ENCODE data around the gene DHRS7. TPM values are rescaled to one million over a fixed set of nuclear protein-coding genes. Genes with fewer than 3 reads are reported as not detected.
"Not testable (repeated sequence)": the region's sequence is repeated elsewhere in the genome, so short reads cannot be mapped to it uniquely, and the experiment has no call there.

DHRS7 gene
- total RNA-seq, 1 experiment from 2014 or later, result 27.7 TPM

- no CpG with 5 or more reads among the region's 1 CpG for WGBS (ENCODE audit: extremely low coverage, insufficient read length, low lambda C conversion rate)
- Histone ChIP-seq H2BK20ac (ENCODE audit: low read depth, low read length, poor library complexity, severe bottlenecking) (no peak overlapping the region), H3K18ac (ENCODE audit: insufficient read length, low read depth, low read length) (no peak overlapping the region), H3K4me1 (ENCODE audit: insufficient read depth, low read length) (no peaks in the 10 kb centered on the region), H3K23ac (ENCODE audit: insufficient read length, low read depth, low read length) (no peak overlapping the region), H3K4ac (ENCODE audit: low read depth, low read length) (no peak overlapping the region), H3K79me2 (ENCODE audit: insufficient read depth, low read length) (peaks cover 12% of the 10 kb centered on the region; the same call in 1 of the 2 replicates), H2BK5ac (ENCODE audit: insufficient read length, low read length) (no peak overlapping the region), H3K14ac (ENCODE audit: insufficient read depth, low read length) (no peak overlapping the region), H3K27ac (ENCODE audit: insufficient read length, low read depth, low read length) (no peak overlapping the region), H2AK5ac (ENCODE audit: insufficient read length, low read length) (no peak overlapping the region), H4K20me1 (ENCODE audit: control insufficient read depth, insufficient read depth, insufficient read length) (no peaks in the 10 kb centered on the region), H3K23me2 (ENCODE audit: insufficient read length, low read depth, low read length, poor library complexity, severe bottlenecking) (no peaks in the 10 kb centered on the region), H4K91ac (ENCODE audit: insufficient read length, low read depth, low read length) (no peak overlapping the region), H3K9me3 (ENCODE audit: control insufficient read depth, low read depth, low read length) (no peaks in the 10 kb centered on the region), H3K79me1 (ENCODE audit: insufficient read depth, low read depth, low read length, poor library complexity, severe bottlenecking) (peaks cover 5% of the 10 kb centered on the region), H2BK15ac (ENCODE audit: low read depth, low read length) (no peak overlapping the region), H4K5ac (ENCODE audit: insufficient read length, low read depth, low read length) (no peak overlapping the region), H3K4me2 (ENCODE audit: insufficient read depth, insufficient read length, low read length) (no peak overlapping the region), H3K27me3 (ENCODE audit: insufficient read depth, low read length) (no peaks in the 10 kb centered on the region), H3T11ph (ENCODE audit: low read length) (no peak overlapping the region), H2BK12ac (ENCODE audit: insufficient read length, low read depth, low read length) (no peak overlapping the region), H3K9ac (ENCODE audit: extremely low read depth, insufficient read length, low read length) (no peak overlapping the region), H2AFZ (ENCODE audit: low read length) (no peak overlapping the region), H2BK120ac (ENCODE audit: low read depth, low read length, poor library complexity, severe bottlenecking) (no peak overlapping the region), H3K56ac (ENCODE audit: insufficient read length, low read depth, low read length) (no peak overlapping the region), H4K8ac (replicated peaks; ENCODE audit: insufficient read length, low read depth, low read length) (no peak overlapping the region)
- H3K36me3 Mint-ChIP-seq (ENCODE audit: insufficient read depth in 1 of 3, low read depth in 3 of 3), result peaks cover 16 to 24% (median 20%) of the 10 kb centered on the region in 3 experiments
- H3K4me3 Mint-ChIP-seq, result no peak overlapping the region
- peaks cover 0 to 2% of the 10 kb centered on the region in 2 experiments; a peak in 1 of 5 replicates for H3K9me3 Mint-ChIP-seq
- TF ChIP-seq, protein P1, sequence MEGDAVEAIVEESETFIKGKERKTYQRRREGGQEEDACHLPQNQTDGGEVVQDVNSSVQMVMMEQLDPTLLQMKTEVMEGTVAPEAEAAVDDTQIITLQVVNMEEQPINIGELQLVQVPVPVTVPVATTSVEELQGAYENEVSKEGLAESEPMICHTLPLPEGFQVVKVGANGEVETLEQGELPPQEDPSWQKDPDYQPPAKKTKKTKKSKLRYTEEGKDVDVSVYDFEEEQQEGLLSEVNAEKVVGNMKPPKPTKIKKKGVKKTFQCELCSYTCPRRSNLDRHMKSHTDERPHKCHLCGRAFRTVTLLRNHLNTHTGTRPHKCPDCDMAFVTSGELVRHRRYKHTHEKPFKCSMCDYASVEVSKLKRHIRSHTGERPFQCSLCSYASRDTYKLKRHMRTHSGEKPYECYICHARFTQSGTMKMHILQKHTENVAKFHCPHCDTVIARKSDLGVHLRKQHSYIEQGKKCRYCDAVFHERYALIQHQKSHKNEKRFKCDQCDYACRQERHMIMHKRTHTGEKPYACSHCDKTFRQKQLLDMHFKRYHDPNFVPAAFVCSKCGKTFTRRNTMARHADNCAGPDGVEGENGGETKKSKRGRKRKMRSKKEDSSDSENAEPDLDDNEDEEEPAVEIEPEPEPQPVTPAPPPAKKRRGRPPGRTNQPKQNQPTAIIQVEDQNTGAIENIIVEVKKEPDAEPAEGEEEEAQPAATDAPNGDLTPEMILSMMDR (conservative IDR thresholded peaks at IDR 0.05), result no peak
- peaks cover 14% of the 10 kb centered on the region in 2 experiments; a peak in 3 of 4 replicates for H3K4me1 Mint-ChIP-seq
- no peak for DNase-seq
- H3K27ac Mint-ChIP-seq, result no peak overlapping the region
- H3K27me3 Mint-ChIP-seq (ENCODE audit: low read depth), result no peaks in the 10 kb centered on the region
Measured at GRCh38 chr14:60101786-60102185, 63.4 kb downstream of the DHRS7 start.

DNA sequence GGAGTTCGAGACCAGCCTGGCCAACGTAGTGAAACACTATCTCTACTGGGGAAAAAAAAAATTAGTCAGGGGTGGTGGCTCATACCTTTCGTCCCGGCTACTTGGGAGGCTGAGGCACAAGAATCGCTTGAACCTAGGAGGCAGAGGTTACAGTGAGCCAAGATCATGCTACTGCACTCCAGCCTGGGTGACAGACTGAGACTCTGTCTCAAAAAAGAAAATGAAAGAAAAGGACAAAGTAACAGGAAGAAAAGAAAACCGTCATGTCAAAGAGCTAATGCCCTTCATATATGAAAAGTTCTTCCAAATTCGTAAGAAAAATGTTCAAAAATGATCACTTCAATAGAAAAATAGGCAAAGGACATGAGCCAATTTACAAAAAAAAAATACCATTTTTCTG is 65.3 kb downstream of the DHRS7 start:
- not testable (repeated sequence) for H3K9ac ChIP-seq (ENCODE audit: extremely low read depth, insufficient read length, low read length); H4K20me1 ChIP-seq (ENCODE audit: control insufficient read depth, insufficient read depth, insufficient read length); H4K5ac ChIP-seq (ENCODE audit: insufficient read length, low read depth, low read length); DNase-seq; H3T11ph ChIP-seq (ENCODE audit: low read length); H4K91ac ChIP-seq (ENCODE audit: insufficient read length, low read depth, low read length); H2BK15ac ChIP-seq (ENCODE audit: low read depth, low read length); H3K27ac ChIP-seq (ENCODE audit: insufficient read length, low read depth, low read length); H3K27ac Mint-ChIP-seq; H2BK12ac ChIP-seq (ENCODE audit: insufficient read length, low read depth, low read length); H2BK20ac ChIP-seq (ENCODE audit: low read depth, low read length, poor library complexity, severe bottlenecking); H3K4me3 Mint-ChIP-seq; H2AFZ ChIP-seq (ENCODE audit: low read length); H3K79me2 ChIP-seq (ENCODE audit: insufficient read depth, low read length); H3K18ac ChIP-seq (ENCODE audit: insufficient read length, low read depth, low read length); H3K23me2 ChIP-seq (ENCODE audit: insufficient read length, low read depth, low read length, poor library complexity, severe bottlenecking); H2AK5ac ChIP-seq (ENCODE audit: insufficient read length, low read length); H3K79me1 ChIP-seq (ENCODE audit: insufficient read depth, low read depth, low read length, poor library complexity, severe bottlenecking); H4K8ac ChIP-seq (replicated peaks; ENCODE audit: insufficient read length, low read depth, low read length); H3K9me3 ChIP-seq (ENCODE audit: control insufficient read depth, low read depth, low read length); H3K56ac ChIP-seq (ENCODE audit: insufficient read length, low read depth, low read length); H3K27me3 Mint-ChIP-seq (ENCODE audit: low read depth); H3K27me3 ChIP-seq (ENCODE audit: insufficient read depth, low read length); H3K4me2 ChIP-seq (ENCODE audit: insufficient read depth, insufficient read length, low read length); H3K4ac ChIP-seq (ENCODE audit: low read depth, low read length); H3K14ac ChIP-seq (ENCODE audit: insufficient read depth, low read length); H3K9me3 Mint-ChIP-seq; H2BK5ac ChIP-seq (ENCODE audit: insufficient read length, low read length); H3K23ac ChIP-seq (ENCODE audit: insufficient read length, low read depth, low read length); H3K4me1 ChIP-seq (ENCODE audit: insufficient read depth, low read length); H2BK120ac ChIP-seq (ENCODE audit: low read depth, low read length, poor library complexity, severe bottlenecking)
- Mint-ChIP-seq H3K36me3 (ENCODE audit: insufficient read depth in 1 of 3, low read depth in 3 of 3) (peaks cover 16 to 24% (median 20%) of the 10 kb centered on the region in 3 experiments), H3K4me1 (peaks cover 20 to 21% of the 10 kb centered on the region in 2 experiments)
- no CpG with 5 or more reads among the region's 7 CpGs for WGBS (ENCODE audit: extremely low coverage, insufficient read length, low lambda C conversion rate)

All from H9 (cell line).